ENCODE measurements around the gene DSCAM.

- TF ChIP-seq CTCF (conservative IDR thresholded peaks at IDR 0.05; ENCODE audit: low read depth in 2 of 2) (no peak), EZH2 (IDR thresholded peaks at IDR 0.05; ENCODE audit: low read depth, unreplicated experiment) (no peak), POLR2AphosphoS5 (IDR thresholded peaks at IDR 0.05; ENCODE audit: low read depth) (no peak), REST (IDR thresholded peaks at IDR 0.05; ENCODE audit: unreplicated experiment) (no peak), ZNF114 (CRISPR knock-in tag; IDR thresholded peaks at IDR 0.05) (no peak), CREB1 (CRISPR knock-in tag; IDR thresholded peaks at IDR 0.05; ENCODE audit: low read depth) (no peak)
- TF ChIP-seq, protein P1, sequence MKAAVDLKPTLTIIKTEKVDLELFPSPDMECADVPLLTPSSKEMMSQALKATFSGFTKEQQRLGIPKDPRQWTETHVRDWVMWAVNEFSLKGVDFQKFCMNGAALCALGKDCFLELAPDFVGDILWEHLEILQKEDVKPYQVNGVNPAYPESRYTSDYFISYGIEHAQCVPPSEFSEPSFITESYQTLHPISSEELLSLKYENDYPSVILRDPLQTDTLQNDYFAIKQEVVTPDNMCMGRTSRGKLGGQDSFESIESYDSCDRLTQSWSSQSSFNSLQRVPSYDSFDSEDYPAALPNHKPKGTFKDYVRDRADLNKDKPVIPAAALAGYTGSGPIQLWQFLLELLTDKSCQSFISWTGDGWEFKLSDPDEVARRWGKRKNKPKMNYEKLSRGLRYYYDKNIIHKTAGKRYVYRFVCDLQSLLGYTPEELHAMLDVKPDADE (IDR thresholded peaks at IDR 0.05) = no peak
These were observed 469.8 kb downstream of the DSCAM start for GRCh38 chr21:40377135-40377534.

Data from GM23338 (cell line).